ENCODE data around the gene SAMMSON. TPM values are rescaled to one million over a fixed set of nuclear protein-coding genes. Genes with fewer than 3 reads are reported as not detected.

SAMMSON gene
- total RNA-seq, 1 donor from 2014 or later = not detected

DNA sequence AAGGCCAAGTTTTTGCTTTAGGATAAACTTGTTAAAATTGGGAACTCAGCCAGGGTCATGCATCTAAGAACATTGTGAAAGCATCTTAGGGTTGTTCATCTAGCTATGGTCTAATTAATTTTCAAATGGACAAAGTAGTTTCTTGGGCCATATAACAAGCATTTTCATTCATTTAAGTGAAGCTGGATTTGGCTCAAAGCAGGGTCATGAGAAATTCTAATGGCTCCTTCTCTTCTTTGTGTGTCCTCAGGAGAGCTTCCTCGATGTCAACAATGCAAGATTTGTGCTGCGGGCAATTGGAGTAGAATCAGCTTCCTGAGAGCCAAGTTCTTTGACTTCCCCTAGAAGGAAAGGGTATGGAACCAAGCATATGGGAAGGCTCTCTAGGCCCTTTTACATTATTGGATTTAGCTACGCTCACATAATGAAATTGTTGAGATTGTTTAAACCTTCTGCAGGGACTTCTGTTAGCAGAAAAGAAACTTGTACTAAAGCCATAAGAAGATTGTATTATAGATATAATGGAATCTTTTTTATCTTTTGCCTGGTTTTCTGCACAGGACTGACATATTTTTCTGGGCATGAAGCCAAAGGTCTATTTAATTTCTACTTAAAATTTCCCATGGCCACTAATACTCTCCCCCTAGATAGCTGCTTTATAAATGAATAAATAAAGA is 1.8 kb upstream of the SAMMSON start:
- POLR2A ChIA-PET = no interaction called here
- intact Hi-C loops (cut with micrococcal nuclease) = no loop called here
- ATAC-seq (ENCODE audit: low read depth) (no peak), DNase-seq (no peak)
- H3K4me3 Mint-ChIP-seq = no peak overlapping the region
- no peaks in the 10 kb centered on the region for H3K27me3 Mint-ChIP-seq
- TF ChIP-seq, protein P1, sequence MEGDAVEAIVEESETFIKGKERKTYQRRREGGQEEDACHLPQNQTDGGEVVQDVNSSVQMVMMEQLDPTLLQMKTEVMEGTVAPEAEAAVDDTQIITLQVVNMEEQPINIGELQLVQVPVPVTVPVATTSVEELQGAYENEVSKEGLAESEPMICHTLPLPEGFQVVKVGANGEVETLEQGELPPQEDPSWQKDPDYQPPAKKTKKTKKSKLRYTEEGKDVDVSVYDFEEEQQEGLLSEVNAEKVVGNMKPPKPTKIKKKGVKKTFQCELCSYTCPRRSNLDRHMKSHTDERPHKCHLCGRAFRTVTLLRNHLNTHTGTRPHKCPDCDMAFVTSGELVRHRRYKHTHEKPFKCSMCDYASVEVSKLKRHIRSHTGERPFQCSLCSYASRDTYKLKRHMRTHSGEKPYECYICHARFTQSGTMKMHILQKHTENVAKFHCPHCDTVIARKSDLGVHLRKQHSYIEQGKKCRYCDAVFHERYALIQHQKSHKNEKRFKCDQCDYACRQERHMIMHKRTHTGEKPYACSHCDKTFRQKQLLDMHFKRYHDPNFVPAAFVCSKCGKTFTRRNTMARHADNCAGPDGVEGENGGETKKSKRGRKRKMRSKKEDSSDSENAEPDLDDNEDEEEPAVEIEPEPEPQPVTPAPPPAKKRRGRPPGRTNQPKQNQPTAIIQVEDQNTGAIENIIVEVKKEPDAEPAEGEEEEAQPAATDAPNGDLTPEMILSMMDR (IDR thresholded peaks at IDR 0.05) = no peak
- no peaks in the 10 kb centered on the region for H3K4me1 Mint-ChIP-seq
- no peaks in the 10 kb centered on the region for H3K36me3 Mint-ChIP-seq (ENCODE audit: low read depth)
- CTCF ChIA-PET = no interaction called here
- no peaks in the 10 kb centered on the region for H3K9me3 Mint-ChIP-seq
- H3K27ac Mint-ChIP-seq = no peak overlapping the region

DNA sequence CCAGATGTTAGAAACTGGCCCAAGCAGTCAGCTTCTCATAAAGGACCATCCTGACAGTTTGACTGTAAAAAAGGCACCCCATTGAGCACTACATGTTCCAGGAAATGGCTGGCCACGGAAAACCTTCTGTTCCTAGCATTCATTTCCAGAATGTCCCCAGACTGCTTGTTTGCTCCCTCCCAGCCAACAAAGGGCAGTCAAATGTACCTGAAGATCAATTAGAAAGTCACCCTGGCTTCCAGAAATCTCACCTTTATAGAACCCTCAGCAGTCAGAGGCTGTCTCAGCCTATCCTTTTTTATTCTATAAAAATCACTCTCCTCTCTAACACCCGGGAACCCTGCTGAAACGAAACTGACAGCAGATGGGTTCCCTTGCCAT is 784 bp upstream of the SAMMSON start:
- Mint-ChIP-seq H3K4me3 (no peak overlapping the region), H3K9me3 (no peaks in the 10 kb centered on the region), H3K4me1 (no peaks in the 10 kb centered on the region), H3K27ac (no peak overlapping the region), H3K36me3 (ENCODE audit: low read depth) (no peaks in the 10 kb centered on the region), H3K27me3 (no peaks in the 10 kb centered on the region)
- TF ChIP-seq, protein P1 (IDR thresholded peaks at IDR 0.05) = no peak
- intact Hi-C loops (cut with micrococcal nuclease) = no loop called here
- POLR2A ChIA-PET = no interaction called here
- CTCF ChIA-PET = no interaction called here
- DNase-seq (no peak), ATAC-seq (ENCODE audit: low read depth) (no peak)

DNA sequence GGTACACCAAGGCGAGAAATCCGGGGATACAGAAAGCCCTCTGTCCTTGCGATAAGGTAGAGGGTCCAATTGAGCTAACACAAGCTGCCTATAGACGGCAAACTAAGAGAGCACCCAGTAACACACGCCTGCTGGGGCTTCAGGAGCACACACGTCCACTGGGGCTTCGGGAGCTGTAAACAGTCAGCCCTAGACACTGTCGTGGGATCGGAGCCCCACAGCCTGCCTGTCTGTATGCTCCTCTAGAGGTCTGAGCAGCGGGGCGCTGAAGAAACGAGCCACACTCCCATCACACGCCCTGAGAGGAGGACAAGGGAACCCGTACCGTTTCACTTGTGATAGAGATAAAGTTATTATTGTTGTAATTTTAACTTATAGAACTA is 486 bp downstream of the SAMMSON start:
- POLR2A ChIA-PET = no interaction called here
- no peaks in the 10 kb centered on the region for H3K4me1 Mint-ChIP-seq
- no peaks in the 10 kb centered on the region for H3K9me3 Mint-ChIP-seq
- CTCF ChIA-PET = no interaction called here
- ATAC-seq (ENCODE audit: low read depth) (no peak), DNase-seq (no peak)
- H3K27me3 Mint-ChIP-seq = no peaks in the 10 kb centered on the region
- no peak overlapping the region for H3K27ac Mint-ChIP-seq
- intact Hi-C loops (cut with micrococcal nuclease) = no loop called here
- H3K36me3 Mint-ChIP-seq (ENCODE audit: low read depth) = no peaks in the 10 kb centered on the region
- no peak overlapping the region for H3K4me3 Mint-ChIP-seq
- TF ChIP-seq, protein P1 (IDR thresholded peaks at IDR 0.05) = no peak

DNA sequence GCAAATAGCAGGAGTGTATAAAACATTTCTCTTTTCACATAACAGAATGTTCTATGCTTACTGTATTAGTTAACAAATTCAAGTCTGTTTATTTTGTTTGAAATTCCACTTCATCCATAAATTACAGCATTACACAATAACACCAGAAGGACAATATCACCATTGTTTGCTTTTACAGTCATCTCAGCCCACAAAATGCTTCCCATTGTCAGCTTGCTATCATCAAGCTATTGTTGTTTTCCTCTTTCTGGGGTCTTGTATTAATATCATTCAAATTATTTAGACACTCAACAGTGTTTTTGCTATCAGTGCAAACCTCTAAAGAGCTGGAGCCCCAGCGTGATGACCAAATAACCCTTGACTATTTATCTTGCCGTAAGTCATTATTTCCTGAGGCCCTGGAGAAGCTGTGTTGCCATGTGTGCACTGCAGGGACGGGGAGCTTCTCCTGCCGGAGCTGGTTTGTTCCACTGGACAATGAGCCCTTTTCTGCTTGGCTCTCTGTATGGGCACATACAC is 1.1 kb downstream of the SAMMSON start:
- intact Hi-C loops (cut with micrococcal nuclease) = no loop called here
- ChIA-PET POLR2A (no interaction called here), CTCF (no interaction called here)
- H3K4me1 Mint-ChIP-seq = no peaks in the 10 kb centered on the region
- H3K4me3 Mint-ChIP-seq = no peak overlapping the region
- ATAC-seq (ENCODE audit: low read depth) (no peak), DNase-seq (no peak)
- TF ChIP-seq, protein P1 (IDR thresholded peaks at IDR 0.05) = no peak
- H3K27me3 Mint-ChIP-seq = no peaks in the 10 kb centered on the region
- no peak overlapping the region for H3K27ac Mint-ChIP-seq
- H3K9me3 Mint-ChIP-seq = no peaks in the 10 kb centered on the region
- H3K36me3 Mint-ChIP-seq (ENCODE audit: low read depth) = no peaks in the 10 kb centered on the region

DNA sequence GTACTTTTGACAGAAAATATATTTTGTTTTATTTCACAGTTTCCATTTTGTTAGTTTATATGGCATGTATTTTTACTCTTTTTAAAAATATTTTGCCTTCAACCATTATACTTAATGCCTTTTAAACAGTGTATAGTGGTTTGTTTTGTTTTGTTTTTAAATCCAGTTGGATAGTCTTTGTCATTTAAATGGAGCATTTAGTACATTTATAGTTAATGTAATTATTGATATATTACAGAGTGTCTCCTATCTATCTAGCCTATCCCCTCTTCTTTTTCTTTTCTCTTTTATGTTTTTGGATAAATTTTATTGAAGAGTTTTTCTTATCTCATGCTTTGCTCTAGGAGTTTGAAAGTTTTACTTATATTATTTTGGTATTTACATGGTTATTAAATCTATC is 3.6 kb downstream of the SAMMSON start:
- Mint-ChIP-seq H3K4me1 (no peaks in the 10 kb centered on the region), H3K27me3 (no peaks in the 10 kb centered on the region), H3K36me3 (ENCODE audit: low read depth) (no peaks in the 10 kb centered on the region), H3K27ac (no peak overlapping the region), H3K4me3 (no peak overlapping the region), H3K9me3 (no peaks in the 10 kb centered on the region)
- POLR2A ChIA-PET = no interaction called here
- DNase-seq = no peak
- ATAC-seq (ENCODE audit: low read depth) = no peak
- TF ChIP-seq, protein P1 (IDR thresholded peaks at IDR 0.05) = no peak
- CTCF ChIA-PET = no interaction called here
- intact Hi-C loops (cut with micrococcal nuclease) = no loop called here
